ENCODE results near the gene EIF5A2. TPM values are rescaled to one million over a fixed set of nuclear protein-coding genes. Genes with fewer than 3 reads are reported as not detected.
"Not testable (repeated sequence)": the region's sequence is repeated elsewhere in the genome, so short reads cannot be mapped to it uniquely, and the experiment has no call there.

Gene EIF5A2
- total RNA-seq (2014; rRNA removed; shearing (Covaris generic); ENCODE audit: low replicate concordance): 15.4 and 25.1 TPM in 2 replicates

GRCh38 chr3:170908235-170909116 lies at the start of gene EIF5A2:
Gene EIF5A2 (minus strand): TSS chr3:170908637. CDS start chr3:170907806, 831 bp downstream.
- H3K9me3 ChIP-seq: peaks cover 18% of the 10 kb centered on the region

GRCh38 chr3:170956647-170957046 lies 48.2 kb upstream of the EIF5A2 start:
- Histone ChIP-seq H3K36me3 (no peaks in the 10 kb centered on the region), H3K27me3 (no peaks in the 10 kb centered on the region), H3K9me3 (no peaks in the 10 kb centered on the region), H3K4me3 (no peak overlapping the region)
- DNase-seq: no peak

More at GRCh38 chr3:170908235-170909116, at the start of gene EIF5A2:
- no peaks in the 10 kb centered on the region for H3K27me3 ChIP-seq
- peaks cover 17% of the 10 kb centered on the region for H3K36me3 ChIP-seq
- H3K4me3 ChIP-seq: peak within 1 kb of the TSS; percentile 87
- DNase-seq: peak; percentile 96

GRCh38 chr3:170953736-170954135 lies 45.3 kb upstream of the EIF5A2 start:
- no peaks in the 10 kb centered on the region for H3K36me3 ChIP-seq
- DNase-seq: no peak
- no peak overlapping the region for H3K4me3 ChIP-seq
- no peaks in the 10 kb centered on the region for H3K9me3 ChIP-seq
- peaks cover 3% of the 10 kb centered on the region; the same call in 1 of the 2 replicates for H3K27me3 ChIP-seq

GRCh38 chr3:170953229-170953628 lies 44.8 kb upstream of the EIF5A2 start:
- H3K9me3 ChIP-seq: no peaks in the 10 kb centered on the region
- DNase-seq: no peak
- H3K4me3 ChIP-seq: no peak overlapping the region
- no peaks in the 10 kb centered on the region for H3K36me3 ChIP-seq
- peaks cover 3% of the 10 kb centered on the region; the same call in 1 of the 2 replicates for H3K27me3 ChIP-seq

GRCh38 chr3:170949211-170949610 lies 40.8 kb upstream of the EIF5A2 start:
- Histone ChIP-seq H3K27me3 (peaks cover 3% of the 10 kb centered on the region; the same call in 1 of the 2 replicates), H3K4me3 (no peak overlapping the region), H3K36me3 (no peaks in the 10 kb centered on the region), H3K9me3 (no peaks in the 10 kb centered on the region)
- no peak for DNase-seq

- Histone ChIP-seq H3K9me3 (peaks cover 2% of the 10 kb centered on the region; the same call in 1 of the 2 replicates), H3K4me3 (no peak overlapping the region), H3K27me3 (peaks cover 3% of the 10 kb centered on the region; the same call in 1 of the 2 replicates), H3K36me3 (no peaks in the 10 kb centered on the region)
- DNase-seq: no peak
These were observed 38.8 kb upstream of the EIF5A2 start for GRCh38 chr3:170947018-170947769.

- Histone ChIP-seq H3K27me3 (no peaks in the 10 kb centered on the region), H3K4me3 (no peak overlapping the region), H3K36me3 (no peaks in the 10 kb centered on the region), H3K9me3 (peaks cover 11% of the 10 kb centered on the region)
- DNase-seq: no peak
These were observed 33.6 kb upstream of the EIF5A2 start for GRCh38 chr3:170942011-170942410.

GRCh38 chr3:170941551-170941950 lies 33.1 kb upstream of the EIF5A2 start:
- DNase-seq: no peak
- H3K9me3 ChIP-seq: peaks cover 13% of the 10 kb centered on the region
- H3K27me3 ChIP-seq: no peaks in the 10 kb centered on the region
- H3K4me3 ChIP-seq: no peak overlapping the region
- no peaks in the 10 kb centered on the region for H3K36me3 ChIP-seq

GRCh38 chr3:170933039-170933438 lies 24.6 kb upstream of the EIF5A2 start:
- H3K9me3 ChIP-seq: peaks cover 10% of the 10 kb centered on the region
- H3K36me3 ChIP-seq, H3K4me3 ChIP-seq, DNase-seq, H3K27me3 ChIP-seq: not testable (repeated sequence)

- DNase-seq, H3K27me3 ChIP-seq, H3K4me3 ChIP-seq, H3K36me3 ChIP-seq: not testable (repeated sequence)
- H3K9me3 ChIP-seq: peaks cover 18% of the 10 kb centered on the region
These were observed 15.1 kb upstream of the EIF5A2 start for GRCh38 chr3:170923553-170923952.

GRCh38 chr3:170918715-170919114 lies 10.3 kb upstream of the EIF5A2 start:
- H3K9me3 ChIP-seq: peaks cover 31% of the 10 kb centered on the region
- no peaks in the 10 kb centered on the region for H3K27me3 ChIP-seq
- DNase-seq: no peak
- no peak overlapping the region for H3K4me3 ChIP-seq
- no peaks in the 10 kb centered on the region for H3K36me3 ChIP-seq

- no peak for DNase-seq
- Histone ChIP-seq H3K9me3 (peaks cover 33% of the 10 kb centered on the region), H3K36me3 (no peaks in the 10 kb centered on the region), H3K27me3 (no peaks in the 10 kb centered on the region), H3K4me3 (no peak overlapping the region)
These were observed 6.3 kb upstream of the EIF5A2 start for GRCh38 chr3:170914690-170915089.

GRCh38 chr3:170914212-170914611 lies 5.8 kb upstream of the EIF5A2 start:
- H3K36me3 ChIP-seq: no peaks in the 10 kb centered on the region
- no peak for DNase-seq
- no peaks in the 10 kb centered on the region for H3K27me3 ChIP-seq
- no peak overlapping the region for H3K4me3 ChIP-seq
- peaks cover 33% of the 10 kb centered on the region for H3K9me3 ChIP-seq

- no peak for DNase-seq
- Histone ChIP-seq H3K36me3 (peaks cover 3% of the 10 kb centered on the region; the same call in 1 of the 2 replicates), H3K27me3 (no peaks in the 10 kb centered on the region), H3K9me3 (peaks cover 19% of the 10 kb centered on the region), H3K4me3 (no peak overlapping the region)
These were observed 2.6 kb upstream of the EIF5A2 start for GRCh38 chr3:170911051-170911450.

- no peak for DNase-seq
- Histone ChIP-seq H3K9me3 (peaks cover 18% of the 10 kb centered on the region), H3K27me3 (no peaks in the 10 kb centered on the region), H3K36me3 (peaks cover 5% of the 10 kb centered on the region; the same call in 1 of the 2 replicates), H3K4me3 (no peak overlapping the region)
These were observed 2.1 kb upstream of the EIF5A2 start for GRCh38 chr3:170910542-170910941.

- peak; percentile 46 for DNase-seq
- Histone ChIP-seq H3K9me3 (peaks cover 18% of the 10 kb centered on the region), H3K27me3 (no peaks in the 10 kb centered on the region), H3K4me3 (no peak overlapping the region; the same call in 1 of the 2 replicates), H3K36me3 (peaks cover 12% of the 10 kb centered on the region)
These were observed 879 bp upstream of the EIF5A2 start for GRCh38 chr3:170909129-170909903.
